Measurements from ENCODE around the gene STUB1.

- TF ChIP-seq EZH2 (IDR thresholded peaks at IDR 0.05; ENCODE audit: insufficient read depth, poor library complexity, severe bottlenecking) (no peak), EZH2phosphoT487 (IDR thresholded peaks at IDR 0.05; ENCODE audit: insufficient read depth, low read depth) (no peak)
Measured at GRCh38 chr16:719815-720446, 39.7 kb downstream of the STUB1 start.

Data from GM23248 (cell line).